Left ventricle myocardium inferior (tissue), 1 donor: ENCODE data around the gene KCNA10. TPM values are rescaled to one million over a fixed set of nuclear protein-coding genes. Genes with fewer than 3 reads are reported as not detected.

Experiments
- DNase-seq: peaks from one replicate; pipeline ENCODE4 v3.0.0-alpha.2; 2020
- H3K27ac ChIP-seq: fragments of 200-600 bp; replicated peaks from 2 replicates; pipeline ENCODE4 v1.8.0; 2021
- H3K27me3 ChIP-seq: fragments of 200-600 bp; 2 replicates; pipeline ENCODE4 v1.8.0; 2021; ENCODE audit warnings: low read depth
- H3K36me3 ChIP-seq: fragments of 200-600 bp; 2 replicates; pipeline ENCODE4 v1.8.0; 2021
- H3K4me1 ChIP-seq: fragments of 200-600 bp; 2 replicates; pipeline ENCODE4 v1.8.0; 2021
- H3K4me3 ChIP-seq: fragments of 200-600 bp; 2 replicates; pipeline ENCODE4 v1.8.0; 2021; ENCODE audit warnings: mild to moderate bottlenecking, moderate library complexity
- H3K9me3 ChIP-seq: fragments of 200-600 bp; replicated peaks from 2 replicates; pipeline ENCODE4 v1.8.0; 2021
- intact Hi-C: fragments of 100-400 bp; cut with micrococcal nuclease; formaldehyde crosslinking; loops from one replicate; pipeline ENCODE4 v1.11.0; 2022
- long read RNA-seq: library from polyadenylated mRNA; unstranded; transcript quantifications from one replicate; pipeline ENCODE4 v2.0.0, GENCODE V29; 2021
- total RNA-seq: library from RNA; stranded (reverse); fragmentation: NEBNext Ultra II Directional; extraction: Animal tissue kit (Norgen Biotek cat#: 25700); gene quantifications from one replicate; pipeline ENCODE4 v1.2.1, GENCODE V29; 2021
- TF ChIP-seq, protein P1 (sequence below): fragments of 200-600 bp; IDR thresholded peaks from 2 replicates; pipeline ENCODE4 v1.8.0; 2021; ENCODE audit warnings: antibody characterized with exemption, mild to moderate bottlenecking, borderline replicate concordance
- donor health status: DM: no; HTN: yes; CAD: no; lungs with severe emphysema.

The KCNA10 gene
- total RNA-seq: not detected
- long read RNA-seq: 0 reads

- TF ChIP-seq, protein P1, sequence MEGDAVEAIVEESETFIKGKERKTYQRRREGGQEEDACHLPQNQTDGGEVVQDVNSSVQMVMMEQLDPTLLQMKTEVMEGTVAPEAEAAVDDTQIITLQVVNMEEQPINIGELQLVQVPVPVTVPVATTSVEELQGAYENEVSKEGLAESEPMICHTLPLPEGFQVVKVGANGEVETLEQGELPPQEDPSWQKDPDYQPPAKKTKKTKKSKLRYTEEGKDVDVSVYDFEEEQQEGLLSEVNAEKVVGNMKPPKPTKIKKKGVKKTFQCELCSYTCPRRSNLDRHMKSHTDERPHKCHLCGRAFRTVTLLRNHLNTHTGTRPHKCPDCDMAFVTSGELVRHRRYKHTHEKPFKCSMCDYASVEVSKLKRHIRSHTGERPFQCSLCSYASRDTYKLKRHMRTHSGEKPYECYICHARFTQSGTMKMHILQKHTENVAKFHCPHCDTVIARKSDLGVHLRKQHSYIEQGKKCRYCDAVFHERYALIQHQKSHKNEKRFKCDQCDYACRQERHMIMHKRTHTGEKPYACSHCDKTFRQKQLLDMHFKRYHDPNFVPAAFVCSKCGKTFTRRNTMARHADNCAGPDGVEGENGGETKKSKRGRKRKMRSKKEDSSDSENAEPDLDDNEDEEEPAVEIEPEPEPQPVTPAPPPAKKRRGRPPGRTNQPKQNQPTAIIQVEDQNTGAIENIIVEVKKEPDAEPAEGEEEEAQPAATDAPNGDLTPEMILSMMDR: no peak
- Histone ChIP-seq H3K4me1 (peaks cover under 1% of the 10 kb centered on the region), H3K27me3 (peaks cover 61% of the 10 kb centered on the region), H3K9me3 (no peaks in the 10 kb centered on the region), H3K27ac (no peak within 1 kb of the TSS), H3K4me3 (no peak within 1 kb of the TSS), H3K36me3 (no peaks in the 10 kb centered on the region)
- no peak for DNase-seq
- intact Hi-C loops: no loop called here
Measured at GRCh38 chr1:110519125-110519810, at the start of gene KCNA10. TSS of gene KCNA10 (minus strand) at chr1:110519175. CDS start at chr1:110518787, 388 bp downstream.

DNA sequence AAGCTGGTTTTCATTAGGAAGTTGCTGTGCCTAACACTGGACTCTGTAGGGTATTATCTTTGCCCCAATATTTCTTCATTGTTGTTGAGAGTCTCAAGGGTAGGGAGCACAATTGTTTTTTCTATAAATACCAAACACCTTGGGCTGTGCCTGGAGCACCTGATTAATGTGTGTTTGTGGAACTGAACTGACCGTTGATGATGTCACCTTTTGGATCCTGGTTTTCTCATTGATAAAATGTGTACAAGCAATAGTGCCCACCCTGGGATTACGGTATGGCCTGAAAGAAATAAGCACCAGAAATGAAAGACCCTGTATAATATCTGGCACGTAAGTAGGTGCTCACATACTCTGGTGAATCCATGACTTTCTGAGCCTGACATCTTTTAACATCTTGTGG lies 47.9 kb upstream of the KCNA10 start:
- H3K27ac ChIP-seq: no peak overlapping the region
- TF ChIP-seq, protein P1: no peak
- intact Hi-C loops: no loop called here
- no peaks in the 10 kb centered on the region for H3K4me1 ChIP-seq
- no peaks in the 10 kb centered on the region for H3K9me3 ChIP-seq
- no peak overlapping the region for H3K4me3 ChIP-seq
- H3K36me3 ChIP-seq: no peaks in the 10 kb centered on the region
- no peak for DNase-seq
- peaks cover 86% of the 10 kb centered on the region for H3K27me3 ChIP-seq

GRCh38 chr1:110565565-110565964 lies 46.6 kb upstream of the KCNA10 start:
- Histone ChIP-seq H3K27ac (no peak overlapping the region), H3K4me3 (no peak overlapping the region)
- intact Hi-C loops: no loop called here

GRCh38 chr1:110563089-110563488 lies 44.1 kb upstream of the KCNA10 start:
- DNase-seq: no peak
- intact Hi-C loops: no loop called here
- Histone ChIP-seq H3K4me3 (no peak overlapping the region), H3K27me3 (peaks cover 89% of the 10 kb centered on the region), H3K9me3 (no peaks in the 10 kb centered on the region), H3K27ac (no peak overlapping the region), H3K36me3 (no peaks in the 10 kb centered on the region), H3K4me1 (no peaks in the 10 kb centered on the region)
- TF ChIP-seq, protein P1: no peak

More at GRCh38 chr1:110565565-110565964, 46.6 kb upstream of the KCNA10 start:
- peaks cover 85% of the 10 kb centered on the region for H3K27me3 ChIP-seq
- H3K4me1 ChIP-seq: no peaks in the 10 kb centered on the region
- no peak for DNase-seq
- TF ChIP-seq, protein P1: no peak
- no peaks in the 10 kb centered on the region for H3K36me3 ChIP-seq
- H3K9me3 ChIP-seq: no peaks in the 10 kb centered on the region

DNA sequence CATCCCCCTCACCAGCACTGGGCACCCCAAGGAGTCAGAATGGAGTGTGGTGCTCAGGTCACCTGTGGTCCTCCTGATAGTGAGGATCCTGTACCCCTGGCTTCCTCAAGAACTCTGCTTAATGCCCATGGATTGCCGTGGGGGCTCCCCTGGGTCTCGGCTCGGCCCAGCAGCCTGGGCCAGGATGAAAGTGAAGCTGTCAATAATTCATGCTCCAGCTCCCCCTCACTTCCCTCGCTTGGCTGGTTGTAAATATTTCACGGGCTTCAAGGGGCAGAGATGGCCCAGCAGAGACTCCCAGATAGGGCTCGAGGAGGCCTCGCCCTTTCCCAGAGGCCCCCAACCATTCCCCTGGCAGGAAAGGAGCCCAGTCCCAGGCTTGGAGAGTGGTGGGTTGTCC lies 42.6 kb upstream of the KCNA10 start:
- H3K27me3 ChIP-seq: peaks cover 88% of the 10 kb centered on the region
- H3K4me3 ChIP-seq: no peak overlapping the region
- no peak for DNase-seq
- peaks cover 3% of the 10 kb centered on the region for H3K4me1 ChIP-seq
- no peaks in the 10 kb centered on the region for H3K9me3 ChIP-seq
- intact Hi-C loops: no loop called here
- no peaks in the 10 kb centered on the region for H3K36me3 ChIP-seq
- TF ChIP-seq, protein P1: no peak
- H3K27ac ChIP-seq: no peak overlapping the region
